Stomach (tissue), 4 donors: ENCODE measurements around the gene NEDD4L.

Source experiments
- CTCF ChIP-seq, 7 experiments: fragments of 450-650 bp in 4 of 7; fragments of 200-600 bp in 3 of 7; sonication (generic) in 3 of 7; IDR thresholded peaks; one replicate each; pipeline ENCODE4 v1.5.1; 2016 to 2019; ENCODE audit warnings: antibody characterized with exemption in 7 of 7, control low read depth in 2 of 7, mild to moderate bottlenecking in 1 of 7
- POLR2A ChIP-seq, 4 donors: fragments of 450-650 bp; IDR thresholded peaks; one replicate each; pipeline ENCODE4 v1.6.1; 2016; ENCODE audit warnings: antibody characterized with exemption in 4 of 4, control low read depth in 2 of 4, mild to moderate bottlenecking in 1 of 4, moderate library complexity in 1 of 4

DNA sequence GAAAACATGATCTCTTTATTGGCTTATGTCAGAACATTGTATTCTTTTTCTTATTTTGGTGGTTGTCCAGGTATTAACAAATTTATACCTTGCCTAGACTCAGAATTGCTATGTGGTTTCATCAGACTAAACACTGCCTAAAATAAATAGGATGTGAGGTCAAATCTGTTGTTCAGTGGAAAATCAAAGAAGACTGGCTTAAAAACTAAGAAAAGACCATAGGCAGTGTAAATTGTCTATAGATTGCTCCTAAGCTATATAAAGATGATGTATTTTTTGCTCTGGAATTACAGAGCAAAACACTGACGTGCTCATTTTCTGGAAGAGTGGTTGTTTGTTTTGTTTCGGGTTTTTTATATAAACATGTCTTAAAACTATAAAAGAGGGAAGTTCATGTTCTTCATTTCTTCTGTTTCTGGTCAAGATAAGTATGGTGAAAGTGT, 318.8 kb downstream of the NEDD4L start:
- TF ChIP-seq CTCF (IDR thresholded peaks at IDR 0.05): no peak
- no peak for TF ChIP-seq POLR2A (IDR thresholded peaks at IDR 0.05)
